H1 (cell line): ENCODE measurements around the gene PURB. TPM values are rescaled to one million over a fixed set of nuclear protein-coding genes. Genes with fewer than 3 reads are reported as not detected.

Experiments
- CTCF ChIA-PET: fragments of 300-600 bp; sonication (Branson Sonifier 250); formaldehyde crosslinking; loops from one replicate; lab custom pipeline; 2021; ENCODE audit not compliant: partially characterized antibody; lab: Charles Lee
- POLR2A ChIA-PET: fragments of 300-600 bp; sonication (Branson Sonifier 250); formaldehyde crosslinking; loops from one replicate; lab custom pipeline; 2021; ENCODE audit warnings: inconsistent platforms; ENCODE audit not compliant: partially characterized antibody; lab: Charles Lee
- DNase-seq, 2 experiments: peaks; one replicate each; pipeline versions ENCODE4 v3.0.0 to v3.0.0-alpha.2; 2010 to 2022; ENCODE audit warnings: low spot score in 2 of 2, low read depth in 1 of 2, mixed read lengths in 1 of 2
- FAIRE-seq: peaks from 2 replicates; lab custom pipeline; 2011; peaks lifted over from hg19 to GRCh38; lab: Jason Lieb, UNC
- H2AFZ ChIP-seq: 2 replicates; pipeline ENCODE4 v1.8.1; 2012; ENCODE audit warnings: low read length, inconsistent platforms
- H2AK5ac ChIP-seq: 2 replicates; pipeline ENCODE4 v1.6.1; 2013; ENCODE audit warnings: low read depth, low read length
- H2BK120ac ChIP-seq: replicated peaks from 2 replicates; pipeline ENCODE3; 2013; ENCODE audit warnings: low read depth, low read length, inconsistent platforms
- H2BK12ac ChIP-seq: 2 replicates; pipeline ENCODE4 v1.6.1; 2013; ENCODE audit warnings: low read depth, low read length
- H2BK15ac ChIP-seq: 2 replicates; pipeline ENCODE4 v1.6.1; 2013; ENCODE audit warnings: low read length
- H2BK20ac ChIP-seq: 2 replicates; pipeline ENCODE4 v1.6.1; 2013; ENCODE audit warnings: low read length
- H2BK5ac ChIP-seq: 2 replicates; pipeline ENCODE4 v1.6.1; 2013; ENCODE audit warnings: low read depth, low read length
- H3K14ac ChIP-seq: 2 replicates; pipeline ENCODE4 v1.6.1; 2013; ENCODE audit warnings: inconsistent platforms; ENCODE audit not compliant: insufficient read length
- H3K18ac ChIP-seq: 2 replicates; pipeline ENCODE4 v1.6.1; 2013; ENCODE audit warnings: low read length; ENCODE audit errors: extremely low read depth
- H3K23ac ChIP-seq: 2 replicates; pipeline ENCODE4 v1.6.1; 2013; ENCODE audit warnings: inconsistent platforms; ENCODE audit not compliant: insufficient read length
- H3K23me2 ChIP-seq: 2 replicates; pipeline ENCODE4 v1.6.1; 2013; ENCODE audit warnings: low read depth, low read length
- H3K27ac ChIP-seq: 2 replicates; pipeline ENCODE4 v1.6.1; 2011; ENCODE audit warnings: low read depth, low read length, inconsistent platforms
- H3K27me3 ChIP-seq, 4 experiments: replicated peaks in 1 of 4; 1 replicate in 1 of 4; 2 replicates in 3 of 4; pipeline versions ENCODE4 v1.6.1 to v1.8.1; 2011 to 2013; ENCODE audit warnings: low read length in 3 of 4, mild to moderate bottlenecking in 3 of 4, inconsistent platforms in 2 of 4, mixed read lengths in 2 of 4, moderate library complexity in 1 of 4; ENCODE audit not compliant: control insufficient read depth in 3 of 4, insufficient read depth in 3 of 4; ENCODE audit errors: extremely low read depth in 1 of 4
- H3K36me3 ChIP-seq, 4 experiments: 2 replicates each; pipeline versions ENCODE4 v1.6.1 to v1.8.1; 2011 to 2013; ENCODE audit warnings: mild to moderate bottlenecking in 4 of 4, low read length in 3 of 4, moderate library complexity in 2 of 4, control low read depth in 1 of 4, inconsistent platforms in 1 of 4; ENCODE audit not compliant: insufficient read depth in 4 of 4, control insufficient read depth in 2 of 4
- H3K4ac ChIP-seq: replicated peaks from 2 replicates; pipeline ENCODE3; 2013; ENCODE audit warnings: low read length, low read depth, mixed read lengths, inconsistent platforms; ENCODE audit not compliant: insufficient read length
- H3K4me1 ChIP-seq, 4 experiments: replicated peaks in 1 of 4; 1 replicate in 1 of 4; 2 replicates in 3 of 4; pipeline versions ENCODE4 v1.6.1 to v1.8.1; 2011 to 2013; ENCODE audit warnings: low read length in 3 of 4, inconsistent platforms in 2 of 4, mixed read lengths in 1 of 4; ENCODE audit not compliant: insufficient read depth in 4 of 4, control insufficient read depth in 3 of 4
- H3K4me2 ChIP-seq, 2 experiments: 2 replicates each; pipeline versions ENCODE4 v1.6.1 to v1.8.1; 2011 to 2013; ENCODE audit warnings: low read depth in 2 of 2, low read length in 2 of 2, control low read depth in 1 of 2, inconsistent platforms in 1 of 2, mild to moderate bottlenecking in 1 of 2; ENCODE audit not compliant: insufficient read depth in 1 of 2
- H3K4me3 ChIP-seq, 4 experiments: fragments of 200-600, 300-600 bp in 1 of 4; sonication (generic), shearing (Covaris generic), sonication (Bioruptor Twin) in 1 of 4; 2 replicates each; pipeline versions ENCODE4 v1.5.1 to v1.8.1; 2011 to 2016; ENCODE audit warnings: low read length in 4 of 4, low read depth in 3 of 4, control low read depth in 2 of 4, inconsistent platforms in 2 of 4, mild to moderate bottlenecking in 2 of 4, mixed read lengths in 1 of 4, moderate library complexity in 1 of 4; ENCODE audit not compliant: insufficient read depth in 2 of 4; ENCODE audit errors: extremely low read depth in 1 of 4
- H3K56ac ChIP-seq: replicated peaks from 2 replicates; pipeline ENCODE3; 2013; ENCODE audit warnings: low read depth, mild to moderate bottlenecking, mixed read lengths, low read length, inconsistent platforms; ENCODE audit not compliant: insufficient read length
- H3K79me1 ChIP-seq: 2 replicates; pipeline ENCODE4 v1.6.1; 2013; ENCODE audit warnings: low read depth, low read length, control low read depth
- H3K79me2 ChIP-seq, 2 experiments: 2 replicates each; pipeline versions ENCODE4 v1.6.1 to v1.8.1; 2012 to 2013; ENCODE audit warnings: low read length in 2 of 2, mild to moderate bottlenecking in 2 of 2, inconsistent platforms in 1 of 2; ENCODE audit not compliant: insufficient read depth in 2 of 2, control insufficient read depth in 1 of 2
- H3K9ac ChIP-seq, 4 experiments: replicated peaks in 1 of 4; 1 replicate in 1 of 4; 2 replicates in 3 of 4; pipeline versions ENCODE4 v1.6.1 to v1.8.1; 2011 to 2013; ENCODE audit warnings: low read depth in 3 of 4, low read length in 3 of 4, control low read depth in 2 of 4, mild to moderate bottlenecking in 2 of 4, moderate library complexity in 2 of 4, inconsistent platforms in 1 of 4; ENCODE audit errors: extremely low read depth in 1 of 4
- H3K9me3 ChIP-seq, 2 experiments: 2 replicates each; pipeline versions ENCODE4 v1.6.1 to v1.8.1; 2012 to 2013; ENCODE audit warnings: mild to moderate bottlenecking in 2 of 2, moderate library complexity in 2 of 2, control low read depth in 1 of 2, inconsistent platforms in 1 of 2, low read depth in 1 of 2, low read length in 1 of 2, mixed read lengths in 1 of 2; ENCODE audit not compliant: insufficient read depth in 2 of 2
- H4K20me1 ChIP-seq, 2 experiments: replicated peaks in 1 of 2; 2 replicates each; pipeline versions ENCODE3 to v1.8.1; 2011 to 2013; ENCODE audit warnings: inconsistent platforms in 2 of 2, low read length in 2 of 2, mild to moderate bottlenecking in 1 of 2; ENCODE audit not compliant: insufficient read depth in 2 of 2, control insufficient read depth in 1 of 2
- H4K5ac ChIP-seq: 2 replicates; pipeline ENCODE4 v1.6.1; 2013; ENCODE audit warnings: low read length, low read depth, mixed read lengths, inconsistent platforms; ENCODE audit not compliant: insufficient read length
- H4K8ac ChIP-seq: 2 replicates; pipeline ENCODE4 v1.8.0; 2013; ENCODE audit warnings: mild to moderate bottlenecking, moderate library complexity, low read length, inconsistent platforms; ENCODE audit not compliant: insufficient read depth; ENCODE audit errors: extremely low read depth
- H4K91ac ChIP-seq: replicated peaks from 2 replicates; pipeline ENCODE3; 2013; ENCODE audit warnings: low read length, mixed read lengths, inconsistent platforms; ENCODE audit not compliant: insufficient read length
- HDAC2 ChIP-seq, 2 experiments: fragments of 300-600 bp in 1 of 2; sonication (generic) in 1 of 2; IDR thresholded peaks; 2 replicates each; pipeline ENCODE4 v1.6.1; 2011 to 2012; ENCODE audit warnings: low read depth in 2 of 2, low read length in 2 of 2, mild to moderate bottlenecking in 2 of 2, moderate library complexity in 2 of 2, borderline replicate concordance in 1 of 2, inconsistent platforms in 1 of 2
- SIX5 ChIP-seq: IDR thresholded peaks from 2 replicates; pipeline ENCODE4 v1.6.1; 2011; ENCODE audit warnings: mild to moderate bottlenecking, low read depth, low read length
- WGBS, 2 experiments: shearing (Covaris generic) in 1 of 2; methylation state at CpG; one replicate each; pipeline versions ENCODE4 v1.1.6 to v1.1.7; 2013 to 2015; ENCODE audit warnings: low lambda C conversion rate in 2 of 2, mixed read lengths in 2 of 2, inconsistent platforms in 1 of 2, low coverage in 1 of 2, missing lambda C conversion rate in 1 of 2; ENCODE audit not compliant: insufficient replicate concordance in 2 of 2, insufficient coverage in 1 of 2, insufficient read length in 1 of 2; ENCODE audit errors: extremely low coverage in 1 of 2, missing lambda C conversion rate in 1 of 2; 5-methylcytosine and 5-hydroxymethylcytosine counted together
- polyA plus RNA-seq, 7 experiments: library from polyadenylated mRNA; depleted of rRNA in 3 of 7; stranded (reverse) in 5 of 7; unstranded in 2 of 7; fragments of >200 nt in 5 of 7; fragments of 200-250 nt in 2 of 7; gene quantifications; 1 replicate in 5 of 7; 2 replicates in 1 of 7; 4 replicates in 1 of 7; pipeline versions ENCODE4 v1.2.1 to v1.2.3, GENCODE V29; 2011 to 2013; ENCODE audit warnings: missing spikeins in 2 of 7, mixed read lengths in 2 of 7
- total RNA-seq: library from RNA; stranded (reverse); fragmentation: NEBNext Ultra II Directional; extraction: Animal tissue kit (Norgen Biotek cat#: 25700); gene quantifications from 2 replicates; pipeline ENCODE4 v1.2.1, GENCODE V29; 2021

Gene PURB
- total and polyA plus RNA-seq, 2 of the 8 experiments (the other 6 are each of a cell fraction or from before 2014, with no cell fraction given) = 3.3 to 22.7 TPM

DNA sequence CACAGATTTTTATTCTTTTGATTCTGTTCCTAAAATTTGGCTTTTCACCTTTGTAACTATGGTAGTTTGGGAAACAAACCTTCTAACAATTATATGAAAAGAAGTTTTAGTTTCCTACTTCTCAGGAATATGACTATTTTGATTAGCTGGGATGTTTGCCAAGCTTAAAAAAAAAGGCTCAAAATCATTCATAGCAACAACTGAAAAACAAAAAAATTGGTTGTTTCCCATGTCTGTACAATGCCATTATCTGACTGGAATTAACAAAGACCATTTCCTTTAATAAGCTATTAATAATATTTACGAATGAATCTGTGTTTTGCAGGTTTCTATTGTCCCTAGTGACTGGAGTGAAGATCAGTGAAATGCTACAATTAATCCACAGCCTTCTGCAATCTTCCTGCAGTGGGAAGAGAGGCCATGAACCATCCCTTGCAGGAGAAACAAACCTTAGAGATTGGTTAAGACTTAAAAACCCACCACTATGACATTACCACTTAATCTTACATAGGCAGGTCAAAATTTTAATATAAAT is 4.2 kb downstream of the PURB start:
- no peaks in the 10 kb centered on the region for H3K9me3 ChIP-seq
- peak overlapping the region in 1 of 4 experiments; percentile 0; a peak in 1 of 7 replicates for H3K9ac ChIP-seq
- H3K4me1 ChIP-seq = peaks cover 1 to 11% (median 5%) of the 10 kb centered on the region in 4 experiments; a peak in 5 of 7 replicates
- H2BK15ac ChIP-seq = no peak overlapping the region
- no peaks in the 10 kb centered on the region for H3K27me3 ChIP-seq
- peaks cover 2 to 11% of the 10 kb centered on the region in 2 experiments for H4K20me1 ChIP-seq
- H3K79me2 ChIP-seq = peaks cover 15 to 54% of the 10 kb centered on the region in 2 experiments
- no peak overlapping the region for H4K8ac ChIP-seq
- H2BK5ac ChIP-seq = no peak overlapping the region
- POLR2A ChIA-PET = interaction anchor here (0.7 to 2.6 kb wide), 7 partner anchors 8 to 70 kb away, joined by 3 to 13 read pairs (median 4); no protein-coding TSS in a partner anchor
- no peak overlapping the region for H3K14ac ChIP-seq
- H2AFZ ChIP-seq = no peak overlapping the region
- no peak overlapping the region for H2AK5ac ChIP-seq
- H3K23ac ChIP-seq = no peak overlapping the region
- peaks cover 5% of the 10 kb centered on the region; the same call in 1 of the 2 replicates for H3K23me2 ChIP-seq
- H3K56ac ChIP-seq = no peak overlapping the region
- no peak overlapping the region for H2BK20ac ChIP-seq
- H3K4me3 ChIP-seq = peak overlapping the region in 1 of 4 experiments; percentile 84; a peak in 2 of 8 replicates
- FAIRE-seq = no peak
- H3K4me2 ChIP-seq = peak overlapping the region; percentile 55 to 91; a peak in 3 of 4 replicates
- WGBS, 2 experiments = 79% methylated on average over 1 of the region's 1 CpG; no CpG with 5 or more reads in 1 of the 2 experiments
- H3K18ac ChIP-seq = no peak overlapping the region
- H2BK12ac ChIP-seq = no peak overlapping the region
- no peak overlapping the region for H3K27ac ChIP-seq
- no peak overlapping the region for H4K91ac ChIP-seq
- DNase-seq = no peak
- H3K79me1 ChIP-seq = peaks cover 9% of the 10 kb centered on the region; the same call in 1 of the 2 replicates
- H4K5ac ChIP-seq = no peak overlapping the region
- no peak overlapping the region for H2BK120ac ChIP-seq
- H3K4ac ChIP-seq = no peak overlapping the region
- peaks cover 0 to 21% (median 2%) of the 10 kb centered on the region in 4 experiments; a peak in 3 of 8 replicates for H3K36me3 ChIP-seq
- CTCF ChIA-PET = interaction anchor here (0.6 to 1.5 kb wide), 3 partner anchors 23 to 33 kb away, joined by 3 to 4 read pairs (median 3); partner anchors contain the start of gene H2AZ2
- TF ChIP-seq HDAC2 (IDR thresholded peaks at IDR 0.05; ENCODE audit: borderline replicate concordance in 1 of 2, low read depth in 2 of 2, low read length in 2 of 2) (no peak), SIX5 (no peak)
